HepG2 (cell line): Measurements from ENCODE around the gene EXOC5. TPM values are rescaled to one million over a fixed set of nuclear protein-coding genes. Genes with fewer than 3 reads are reported as not detected.

Experiments
- ATAC-seq: fragments of 200-7000 bp; cut with Tn5 transposase; 3 replicates; pipeline ENCODE4 v1.9.1; 2020; ENCODE audit warnings: mild to moderate bottlenecking, moderate library complexity
- BruUV-seq: library from RNA; stranded (reverse); fragments of 400-500 nt; replicated peaks from 2 replicates; lab custom pipeline; 2021; lab: Mats Ljungman, UMichigan
- CTCF ChIA-PET: fragments of 300-600 bp; formaldehyde crosslinking; extraction: SDS; loops from one replicate; lab custom pipeline; 2021; ENCODE audit warnings: low total read pairs, inconsistent platforms, low intra/inter-chr PET ratio; lab: Yijun Ruan, JAX
- POLR2A ChIA-PET: fragments of 350-600 bp; sonication (Branson Sonifier 250); formaldehyde crosslinking; loops from one replicate; lab custom pipeline; 2020; ENCODE audit warnings: antibody characterized with exemption, inconsistent platforms; lab: Yijun Ruan, JAX
- DNase-seq: peaks from one replicate; pipeline ENCODE4 v3.0.0-alpha.2; 2015; ENCODE audit warnings: low spot score
- FAIRE-seq: peaks from 3 replicates; lab custom pipeline; 2011; peaks lifted over from hg19 to GRCh38; lab: Jason Lieb, UNC
- H2AFZ ChIP-seq: one replicate; pipeline ENCODE4 v1.6.1; 2011; ENCODE audit warnings: low read length, inconsistent platforms
- H3K27ac ChIP-seq: fragments of 300-600 bp; 3 replicates; pipeline ENCODE4 v1.8.0; 2011; ENCODE audit warnings: mixed run types, mild to moderate bottlenecking, mixed read lengths, low read length, inconsistent platforms; ENCODE audit not compliant: insufficient read depth; ENCODE audit errors: extremely low read length
- H3K27me3 ChIP-seq, 2 experiments: fragments of 200-600 bp in 1 of 2; 2 replicates in 1 of 2; 3 replicates in 1 of 2; pipeline versions ENCODE4 v1.6.0 to v1.8.0; 2011; ENCODE audit warnings: low read length in 2 of 2, mild to moderate bottlenecking in 2 of 2, moderate library complexity in 2 of 2, inconsistent platforms in 1 of 2; ENCODE audit not compliant: insufficient read depth in 2 of 2, control insufficient read depth in 1 of 2
- H3K36me3 ChIP-seq, 2 experiments: fragments of 200-600 bp in 1 of 2; replicated peaks in 1 of 2; 2 replicates in 1 of 2; 3 replicates in 1 of 2; pipeline versions ENCODE4 v1.5.1 to v1.8.0; 2011; ENCODE audit warnings: low read length in 2 of 2, inconsistent platforms in 1 of 2; ENCODE audit not compliant: insufficient read depth in 2 of 2, control insufficient read depth in 1 of 2
- H3K4me1 ChIP-seq: 2 replicates; pipeline ENCODE4 v1.5.1; 2012; ENCODE audit warnings: low read length, inconsistent platforms; ENCODE audit not compliant: insufficient read depth
- H3K4me2 ChIP-seq: 2 replicates; pipeline ENCODE4 v1.6.0; 2011; ENCODE audit warnings: low read depth, low read length, inconsistent platforms
- H3K4me3 ChIP-seq, 3 experiments: fragments of 200-600 bp in 1 of 3; sonication (generic), shearing (Covaris generic) in 1 of 3; replicated peaks in 1 of 3; 2 replicates each; pipeline ENCODE4 v1.5.1; 2011 to 2016; ENCODE audit warnings: low read length in 3 of 3, inconsistent platforms in 2 of 3, low read depth in 2 of 3, mild to moderate bottlenecking in 2 of 3, control low read depth in 1 of 3, mixed read lengths in 1 of 3; ENCODE audit not compliant: insufficient read depth in 1 of 3
- H3K79me2 ChIP-seq: one replicate; pipeline ENCODE4 v1.6.1; 2011; ENCODE audit warnings: low read length, inconsistent platforms; ENCODE audit not compliant: insufficient read depth
- H3K9ac ChIP-seq: 2 replicates; pipeline ENCODE4 v1.6.0; 2011; ENCODE audit warnings: mild to moderate bottlenecking, low read depth, low read length, inconsistent platforms; ENCODE audit not compliant: insufficient read depth
- H3K9me3 ChIP-seq: 2 replicates; pipeline ENCODE4 v1.5.1; 2012; ENCODE audit warnings: mild to moderate bottlenecking, low read length
- H4K20me1 ChIP-seq: 2 replicates; pipeline ENCODE4 v1.6.0; 2011; ENCODE audit warnings: inconsistent platforms, mild to moderate bottlenecking, low read length, moderate library complexity; ENCODE audit not compliant: insufficient read depth
- BRCA1 ChIP-seq: sonication (generic); formaldehyde crosslinking; IDR thresholded peaks from 2 replicates; pipeline ENCODE4 v1.4.0; 2020; ENCODE audit warnings: missing genetic modification reagents
- ELF3 ChIP-seq: IDR thresholded peaks from 2 replicates; pipeline ENCODE4 v1.6.1; 2016; ENCODE audit warnings: missing genetic modification reagents, missing compliant biosample characterization
- FOSL1 ChIP-seq: sonication (generic); formaldehyde crosslinking; IDR thresholded peaks from 2 replicates; pipeline ENCODE4 v1.9.0; 2021; ENCODE audit warnings: missing genetic modification reagents, borderline replicate concordance
- GFI1 ChIP-seq: sonication (generic); formaldehyde crosslinking; IDR thresholded peaks from 2 replicates; pipeline ENCODE4 v1.5.0; 2020; ENCODE audit warnings: missing genetic modification reagents, mild to moderate bottlenecking, borderline replicate concordance
- HNF4A ChIP-seq: sonication (generic); formaldehyde crosslinking; IDR thresholded peaks from 2 replicates; pipeline ENCODE4 v1.4.0; 2020; ENCODE audit warnings: missing genetic modification reagents
- SAP130 ChIP-seq: IDR thresholded peaks from 2 replicates; pipeline ENCODE4 v1.6.1; 2016; ENCODE audit warnings: low read depth
- TAF15 ChIP-seq: fragments of 200-400 bp; formaldehyde crosslinking; IDR thresholded peaks from one replicate; pipeline ENCODE4 v1.6.1; 2018; ENCODE audit warnings: mild to moderate bottlenecking, low read depth, low read length; ENCODE audit not compliant: poor library complexity, severe bottlenecking
- ZNF501 ChIP-seq: sonication (generic); formaldehyde crosslinking; IDR thresholded peaks from 2 replicates; pipeline ENCODE4 v1.5.1; 2020; ENCODE audit warnings: mild to moderate bottlenecking, moderate library complexity, missing genetic modification reagents
- ZNF607 ChIP-seq: sonication (generic); formaldehyde crosslinking; IDR thresholded peaks from 2 replicates; pipeline ENCODE4 v1.5.1; 2020; ENCODE audit warnings: missing genetic modification reagents, mild to moderate bottlenecking, borderline replicate concordance
- WGBS: methylation state at CpG from one replicate; pipeline ENCODE4 v1.1.6; 2017; ENCODE audit warnings: low lambda C conversion rate; 5-methylcytosine and 5-hydroxymethylcytosine counted together
- in situ Hi-C: cut with HindIII; loops from 2 replicates; pipeline ENCODE4 v1.10.0; 2017; ENCODE audit warnings: low pct_unique_long_range_greater_than_20kb; ENCODE audit not compliant: extremely low pct_ligation_motif_present
- intact Hi-C: fragments of 100-400 bp; cut with micrococcal nuclease; formaldehyde crosslinking; loops from one replicate; pipeline ENCODE4 v1.10.0; 2022; ENCODE audit not compliant: unreplicated experiment
- polyA plus RNA-seq, 8 experiments: library from polyadenylated mRNA; depleted of rRNA in 3 of 8; stranded (reverse) in 7 of 8; unstranded in 1 of 8; fragments of >200 nt; fragmentation: Illumina TruSeq in 4 of 8; extraction: Trizol in 4 of 8; gene quantifications; 2 replicates each; pipeline versions ENCODE4 v1.2.1 to v1.2.3, GENCODE V29; 2011 to 2016; ENCODE audit warnings: low read depth in 4 of 8, missing spikeins in 1 of 8, mixed read lengths in 1 of 8; ENCODE audit not compliant: insufficient read depth in 1 of 8
- total RNA-seq, 5 experiments: library from RNA; depleted of rRNA; stranded (reverse); fragments of >200 nt; fragmentation: Illumina TruSeq; extraction: Trizol; gene quantifications; 2 replicates each; pipeline ENCODE4 v1.2.3, GENCODE V29; 2016; ENCODE audit warnings: low read depth in 1 of 5
- TF ChIP-seq, protein P1 (sequence below): sonication (generic); IDR thresholded peaks from 2 replicates; pipeline ENCODE4 v1.6.1; 2016; ENCODE audit warnings: low read depth, borderline replicate concordance
- TF ChIP-seq, protein P2 (sequence below): sonication (generic); formaldehyde crosslinking; conservative IDR thresholded peaks from 2 replicates; pipeline ENCODE4 v1.4.0; 2020; ENCODE audit warnings: mild to moderate bottlenecking, missing genetic modification reagents, moderate library complexity

The EXOC5 gene
- total and polyA plus RNA-seq, 2 of the 13 experiments (the other 11 are each of a cell fraction or from before 2014, with no cell fraction given), result 15.1 to 43.8 TPM

DNA sequence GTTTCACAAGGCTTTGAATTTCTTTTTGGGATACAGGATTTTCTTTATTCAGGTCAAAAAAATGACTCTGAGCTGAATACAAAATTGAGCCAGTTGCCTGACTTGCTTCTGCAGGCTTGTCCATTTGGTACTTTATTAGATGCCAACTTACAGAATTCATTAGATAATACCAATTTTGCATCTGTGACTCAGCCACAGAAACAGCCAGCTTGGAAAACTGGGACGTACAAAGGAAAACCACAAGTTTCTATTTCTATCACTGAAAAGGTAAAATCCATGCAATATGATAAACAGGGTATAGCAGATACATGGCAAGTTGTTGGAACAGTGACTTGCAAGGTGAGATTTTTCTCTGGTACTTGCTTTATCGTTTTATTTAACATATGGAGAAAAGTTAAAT is 5.8 kb upstream of the EXOC5 start:
- H2AFZ ChIP-seq, result no peak overlapping the region
- POLR2A ChIA-PET, result no interaction called here
- no peak for FAIRE-seq
- H3K27me3 ChIP-seq, result no peaks in the 10 kb centered on the region; a peak in 1 of 5 replicates
- no peak overlapping the region for H3K4me2 ChIP-seq
- no peaks in the 10 kb centered on the region for H3K9me3 ChIP-seq
- peaks cover 9% of the 10 kb centered on the region for H4K20me1 ChIP-seq
- no peak overlapping the region for H3K9ac ChIP-seq
- no peak overlapping the region for H3K27ac ChIP-seq
- WGBS, result 95% methylated on average over 2 of the region's 2 CpGs
- peaks cover 37% of the 10 kb centered on the region for H3K4me1 ChIP-seq
- no peak overlapping the region for H3K4me3 ChIP-seq
- TF ChIP-seq FOSL1 (CRISPR knock-in tag) (no peak), ZNF501 (CRISPR knock-in tag) (no peak)
- intact Hi-C loops, result no loop called here
- H3K36me3 ChIP-seq, result peaks cover 2 to 16% of the 10 kb centered on the region in 2 experiments
- no TSS peak for BruUV-seq
- ATAC-seq, result no peak
- CTCF ChIA-PET, result no interaction called here
- no peak for DNase-seq
- peaks cover 52% of the 10 kb centered on the region for H3K79me2 ChIP-seq
- in situ Hi-C loops, result no loop called here

DNA sequence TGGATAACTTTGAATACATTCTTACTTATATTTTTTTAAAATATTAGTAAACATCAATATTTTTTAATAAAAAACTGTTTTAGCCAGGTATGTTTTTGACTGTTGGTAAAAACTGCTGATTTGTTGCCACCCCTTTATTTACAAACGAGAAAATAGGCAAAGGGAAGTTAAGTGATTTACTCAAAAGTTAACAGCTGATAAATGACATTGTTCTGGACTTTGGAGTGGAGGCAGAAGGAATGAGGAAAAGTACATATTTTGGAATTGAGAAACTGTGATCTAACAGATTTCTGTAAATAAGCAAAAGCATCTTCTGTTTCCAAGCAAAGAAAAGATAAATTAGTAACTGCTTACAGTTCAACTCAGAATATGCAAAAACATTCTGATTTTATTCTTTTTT is 4.5 kb upstream of the EXOC5 start:
- in situ Hi-C loops, result no loop called here
- WGBS, result 56% methylated on average over 1 of the region's 1 CpG
- no peak overlapping the region for H3K27ac ChIP-seq
- H3K9ac ChIP-seq, result no peak overlapping the region
- peaks cover 9% of the 10 kb centered on the region for H4K20me1 ChIP-seq
- BruUV-seq, result no TSS peak
- H3K4me3 ChIP-seq, result no peak overlapping the region
- no peak overlapping the region for H2AFZ ChIP-seq
- FAIRE-seq, result no peak
- CTCF ChIA-PET, result no interaction called here
- H3K36me3 ChIP-seq, result peaks cover 2 to 16% of the 10 kb centered on the region in 2 experiments
- DNase-seq, result peak; percentile 16
- POLR2A ChIA-PET, result interaction anchor here (1.0 kb wide), 1 partner anchor 72 kb away, joined by 3 read pairs; no protein-coding TSS in a partner anchor
- ATAC-seq, result no peak
- intact Hi-C loops, result no loop called here
- no peaks in the 10 kb centered on the region; a peak in 1 of 5 replicates for H3K27me3 ChIP-seq
- H3K9me3 ChIP-seq, result no peaks in the 10 kb centered on the region
- H3K4me1 ChIP-seq, result peaks cover 37% of the 10 kb centered on the region
- peaks cover 54% of the 10 kb centered on the region for H3K79me2 ChIP-seq
- peak overlapping the region; percentile 13; the same call in 1 of the 2 replicates for H3K4me2 ChIP-seq
- TF ChIP-seq BRCA1 (CRISPR knock-in tag) (no peak), TAF15 (no peak), SAP130 (peak; percentile 34), ELF3 (CRISPR knock-in tag) (peak; percentile 60; the same call in 1 of the 2 replicates), ZNF607 (CRISPR knock-in tag) (no peak), HNF4A (CRISPR knock-in tag) (0 out of 2 replicates have a peak, but pooled peaks have one; percentile 27), GFI1 (CRISPR knock-in tag) (peak; percentile 40; the same call in 1 of the 2 replicates)
- TF ChIP-seq, protein P1, sequence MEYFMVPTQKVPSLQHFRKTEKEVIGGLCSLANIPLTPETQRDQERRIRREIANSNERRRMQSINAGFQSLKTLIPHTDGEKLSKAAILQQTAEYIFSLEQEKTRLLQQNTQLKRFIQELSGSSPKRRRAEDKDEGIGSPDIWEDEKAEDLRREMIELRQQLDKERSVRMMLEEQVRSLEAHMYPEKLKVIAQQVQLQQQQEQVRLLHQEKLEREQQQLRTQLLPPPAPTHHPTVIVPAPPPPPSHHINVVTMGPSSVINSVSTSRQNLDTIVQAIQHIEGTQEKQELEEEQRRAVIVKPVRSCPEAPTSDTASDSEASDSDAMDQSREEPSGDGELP, result peak; percentile 77
- TF ChIP-seq, protein P2, sequence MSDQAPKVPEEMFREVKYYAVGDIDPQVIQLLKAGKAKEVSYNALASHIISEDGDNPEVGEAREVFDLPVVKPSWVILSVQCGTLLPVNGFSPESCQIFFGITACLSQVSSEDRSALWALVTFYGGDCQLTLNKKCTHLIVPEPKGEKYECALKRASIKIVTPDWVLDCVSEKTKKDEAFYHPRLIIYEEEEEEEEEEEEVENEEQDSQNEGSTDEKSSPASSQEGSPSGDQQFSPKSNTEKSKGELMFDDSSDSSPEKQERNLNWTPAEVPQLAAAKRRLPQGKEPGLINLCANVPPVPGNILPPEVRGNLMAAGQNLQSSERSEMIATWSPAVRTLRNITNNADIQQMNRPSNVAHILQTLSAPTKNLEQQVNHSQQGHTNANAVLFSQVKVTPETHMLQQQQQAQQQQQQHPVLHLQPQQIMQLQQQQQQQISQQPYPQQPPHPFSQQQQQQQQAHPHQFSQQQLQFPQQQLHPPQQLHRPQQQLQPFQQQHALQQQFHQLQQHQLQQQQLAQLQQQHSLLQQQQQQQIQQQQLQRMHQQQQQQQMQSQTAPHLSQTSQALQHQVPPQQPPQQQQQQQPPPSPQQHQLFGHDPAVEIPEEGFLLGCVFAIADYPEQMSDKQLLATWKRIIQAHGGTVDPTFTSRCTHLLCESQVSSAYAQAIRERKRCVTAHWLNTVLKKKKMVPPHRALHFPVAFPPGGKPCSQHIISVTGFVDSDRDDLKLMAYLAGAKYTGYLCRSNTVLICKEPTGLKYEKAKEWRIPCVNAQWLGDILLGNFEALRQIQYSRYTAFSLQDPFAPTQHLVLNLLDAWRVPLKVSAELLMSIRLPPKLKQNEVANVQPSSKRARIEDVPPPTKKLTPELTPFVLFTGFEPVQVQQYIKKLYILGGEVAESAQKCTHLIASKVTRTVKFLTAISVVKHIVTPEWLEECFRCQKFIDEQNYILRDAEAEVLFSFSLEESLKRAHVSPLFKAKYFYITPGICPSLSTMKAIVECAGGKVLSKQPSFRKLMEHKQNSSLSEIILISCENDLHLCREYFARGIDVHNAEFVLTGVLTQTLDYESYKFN, result peak; percentile 46
